Stomach (tissue), 9 donors: Measurements from ENCODE around the gene KLF15. TPM values are rescaled to one million over a fixed set of nuclear protein-coding genes. Genes with fewer than 3 reads are reported as not detected.
A peak's percentile ranks its signal among the peaks of the same experiment; 100 is the strongest.

ENCODE experiments used
- DNase-seq, 2 donors: peaks; one replicate each; pipeline versions ENCODE4 v3.0.0 to v3.0.0-alpha.2; 2013 to 2019
- H3K27ac ChIP-seq, 5 donors: fragments of 200-600 bp in 4 of 5; sonication (generic) in 4 of 5; one replicate each; pipeline ENCODE4 v1.5.1; 2013 to 2019; ENCODE audit warnings: mild to moderate bottlenecking in 1 of 5, moderate library complexity in 1 of 5
- H3K27me3 ChIP-seq, 3 donors: fragments of 200-600 bp; sonication (generic); one replicate each; pipeline ENCODE4 v1.5.1; 2017 to 2019; ENCODE audit warnings: mixed run types in 1 of 3
- H3K36me3 ChIP-seq, 4 donors: fragments of 200-600 bp; sonication (generic); 1 replicate in 3 of 4; 2 replicates in 1 of 4; pipeline ENCODE4 v1.5.1; 2016 to 2019
- H3K4me1 ChIP-seq, 4 donors: fragments of 200-600 bp; sonication (generic); one replicate each; pipeline ENCODE4 v1.5.1; 2016 to 2019
- H3K4me3 ChIP-seq, 4 donors: fragments of 200-600 bp; sonication (generic) in 3 of 4; one replicate each; pipeline ENCODE4 v1.5.1; 2016 to 2019; ENCODE audit warnings: mild to moderate bottlenecking in 1 of 4
- H3K9me3 ChIP-seq, 4 donors: fragments of 200-600 bp; sonication (generic); one replicate each; pipeline ENCODE4 v1.5.1; 2016 to 2019
- EP300 ChIP-seq: sonication (generic); formaldehyde crosslinking; IDR thresholded peaks from one replicate; pipeline ENCODE4 v1.6.1; 2017; ENCODE audit warnings: antibody characterized with exemption
- POLR2A ChIP-seq, 4 donors: fragments of 450-650 bp; IDR thresholded peaks; one replicate each; pipeline ENCODE4 v1.6.1; 2016; ENCODE audit warnings: antibody characterized with exemption in 4 of 4, control low read depth in 2 of 4, mild to moderate bottlenecking in 1 of 4, moderate library complexity in 1 of 4
- POLR2AphosphoS5 ChIP-seq, 3 donors: sonication (generic); formaldehyde crosslinking; IDR thresholded peaks; one replicate each; pipeline ENCODE4 v1.6.1; 2016; ENCODE audit warnings: antibody characterized with exemption in 3 of 3
- WGBS, 5 donors: extraction: QIAGEN DNeasy Blood & Tissue Kit in 3 of 5; methylation state at CpG; one replicate each; pipeline versions ENCODE4 v1.1.5 to v1.1.7; 2013 to 2018; 5-methylcytosine and 5-hydroxymethylcytosine counted together
- intact Hi-C: fragments of 100-400 bp; cut with DNase I; formaldehyde crosslinking; loops from one replicate; pipeline ENCODE4 v1.15.1; 2023; ENCODE audit warnings: low total_unique reads
- polyA plus RNA-seq, 3 donors: library from polyadenylated mRNA; stranded (reverse); fragments of 200-250 nt; gene quantifications; one replicate each; pipeline ENCODE4 v1.2.3, GENCODE V29; 2013
- total RNA-seq, 5 donors: library from RNA; depleted of rRNA; stranded (reverse); fragments of >200 nt; gene quantifications; one replicate each; pipeline versions ENCODE4 v1.1.0 to v1.2.3, GENCODE V29; 2014 to 2016
- TF ChIP-seq, protein P1 (sequence below), 7 experiments: fragments of 450-650 bp in 4 of 7; fragments of 200-600 bp in 3 of 7; sonication (generic) in 3 of 7; IDR thresholded peaks; one replicate each; pipeline ENCODE4 v1.5.1; 2016 to 2019; ENCODE audit warnings: antibody characterized with exemption in 7 of 7, control low read depth in 2 of 7, mild to moderate bottlenecking in 1 of 7
- donor health status: healthy with polysubstance abuse.
- donor health status: Bipolar disorder and iron deficiency.
- donor health status: healthy.

Gene KLF15
- total and polyA plus RNA-seq, 8 donors, result 4.6 to 82.9 (median 19.1) TPM

DNA sequence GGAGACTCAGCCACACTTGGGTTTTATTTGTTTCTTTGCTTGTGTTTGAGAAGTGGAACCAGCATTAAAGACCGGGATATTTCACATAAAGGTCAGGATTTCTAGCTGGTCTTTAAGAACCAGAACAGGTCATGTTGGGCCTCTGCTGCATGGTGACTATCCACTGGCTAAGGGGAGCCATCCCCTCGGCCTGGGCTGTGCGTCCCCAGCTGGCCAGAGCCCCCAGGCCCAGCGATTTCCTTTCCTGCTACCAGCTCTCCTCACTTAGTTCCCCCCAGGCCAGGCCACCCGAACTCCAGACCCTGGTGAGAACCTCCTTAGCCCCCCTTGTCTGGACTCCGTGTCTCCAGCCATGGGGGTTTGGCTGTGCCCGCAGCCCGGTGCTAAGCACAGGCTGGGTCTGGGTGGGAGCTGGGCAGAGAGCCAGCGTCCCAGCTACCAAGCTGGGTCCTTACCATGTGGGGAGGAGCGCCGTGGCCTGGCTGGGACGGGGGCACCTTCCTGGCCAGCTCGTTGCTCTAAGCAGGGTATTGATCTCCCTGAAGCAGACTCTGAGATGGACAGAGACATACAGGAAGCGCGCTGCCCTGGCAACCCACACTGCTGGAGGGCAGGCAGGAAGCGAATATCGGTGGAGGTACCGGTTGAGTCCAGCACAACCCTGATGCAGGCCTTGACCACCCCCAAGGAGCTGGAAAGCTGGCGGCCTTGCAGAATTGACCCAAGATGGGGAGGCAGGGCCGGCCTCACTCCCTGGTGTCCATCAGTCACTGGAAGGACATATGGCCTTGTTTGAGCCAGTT, 49.4 kb downstream of the KLF15 start:
- H3K4me3 ChIP-seq, result no peak overlapping the region
- H3K9me3 ChIP-seq, result peaks cover 0 to 15% (median 6%) of the 10 kb centered on the region in 4 donors
- H3K27me3 ChIP-seq, result no peaks in the 10 kb centered on the region
- TF ChIP-seq, protein P1, sequence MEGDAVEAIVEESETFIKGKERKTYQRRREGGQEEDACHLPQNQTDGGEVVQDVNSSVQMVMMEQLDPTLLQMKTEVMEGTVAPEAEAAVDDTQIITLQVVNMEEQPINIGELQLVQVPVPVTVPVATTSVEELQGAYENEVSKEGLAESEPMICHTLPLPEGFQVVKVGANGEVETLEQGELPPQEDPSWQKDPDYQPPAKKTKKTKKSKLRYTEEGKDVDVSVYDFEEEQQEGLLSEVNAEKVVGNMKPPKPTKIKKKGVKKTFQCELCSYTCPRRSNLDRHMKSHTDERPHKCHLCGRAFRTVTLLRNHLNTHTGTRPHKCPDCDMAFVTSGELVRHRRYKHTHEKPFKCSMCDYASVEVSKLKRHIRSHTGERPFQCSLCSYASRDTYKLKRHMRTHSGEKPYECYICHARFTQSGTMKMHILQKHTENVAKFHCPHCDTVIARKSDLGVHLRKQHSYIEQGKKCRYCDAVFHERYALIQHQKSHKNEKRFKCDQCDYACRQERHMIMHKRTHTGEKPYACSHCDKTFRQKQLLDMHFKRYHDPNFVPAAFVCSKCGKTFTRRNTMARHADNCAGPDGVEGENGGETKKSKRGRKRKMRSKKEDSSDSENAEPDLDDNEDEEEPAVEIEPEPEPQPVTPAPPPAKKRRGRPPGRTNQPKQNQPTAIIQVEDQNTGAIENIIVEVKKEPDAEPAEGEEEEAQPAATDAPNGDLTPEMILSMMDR (IDR thresholded peaks at IDR 0.05), result no peak
- TF ChIP-seq POLR2A (IDR thresholded peaks at IDR 0.05) (no peak), POLR2AphosphoS5 (IDR thresholded peaks at IDR 0.05) (no peak), EP300 (no peak)
- H3K4me1 ChIP-seq, result no peaks in the 10 kb centered on the region
- 87 to 91% (median 90%) methylated on average over 16 to 20 of the region's 20 CpGs for WGBS, 5 donors
- H3K36me3 ChIP-seq, result no peaks in the 10 kb centered on the region
- DNase-seq, result no peak
- intact Hi-C loops, result no loop called here
- H3K27ac ChIP-seq, result no peak overlapping the region

DNA sequence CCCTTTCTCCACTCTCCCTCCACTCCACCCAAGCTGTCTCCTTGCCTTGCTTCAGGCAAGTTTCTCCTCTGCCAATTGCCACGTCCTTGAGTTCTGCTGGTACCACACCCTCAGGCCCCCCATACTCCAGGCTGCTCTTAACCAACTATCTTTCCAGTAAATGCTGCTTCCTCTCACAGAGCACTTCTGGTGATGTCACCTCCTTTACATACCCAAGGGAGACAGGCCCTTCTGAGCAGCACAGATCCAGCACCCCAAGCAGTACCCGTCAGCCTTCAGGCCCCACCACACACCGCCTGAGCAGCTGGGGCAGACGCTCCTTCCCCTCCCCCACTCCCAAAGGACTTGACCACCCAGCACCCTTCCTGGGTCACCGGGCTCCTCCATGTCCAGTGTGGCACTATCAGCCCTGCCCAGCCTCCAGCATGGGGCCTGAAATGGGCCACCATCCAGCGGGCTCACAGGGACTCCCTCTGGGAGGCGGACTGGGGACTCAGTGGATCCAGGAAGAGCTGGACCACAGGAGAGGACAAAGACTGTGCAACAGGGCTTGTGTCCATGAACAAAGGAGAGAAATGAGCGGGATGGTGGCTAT, 50.2 kb downstream of the KLF15 start:
- WGBS, 5 donors, result 85 to 94% (median 92%) methylated on average over 7 to 8 of the region's 8 CpGs
- Histone ChIP-seq H3K9me3 (peaks cover 0 to 19% (median 6%) of the 10 kb centered on the region in 4 donors), H3K4me3 (no peak overlapping the region), H3K27me3 (no peaks in the 10 kb centered on the region), H3K36me3 (no peaks in the 10 kb centered on the region), H3K4me1 (no peaks in the 10 kb centered on the region), H3K27ac (no peak overlapping the region)
- no peak for TF ChIP-seq POLR2AphosphoS5 (IDR thresholded peaks at IDR 0.05)
- no peak for DNase-seq
- intact Hi-C loops, result no loop called here

DNA sequence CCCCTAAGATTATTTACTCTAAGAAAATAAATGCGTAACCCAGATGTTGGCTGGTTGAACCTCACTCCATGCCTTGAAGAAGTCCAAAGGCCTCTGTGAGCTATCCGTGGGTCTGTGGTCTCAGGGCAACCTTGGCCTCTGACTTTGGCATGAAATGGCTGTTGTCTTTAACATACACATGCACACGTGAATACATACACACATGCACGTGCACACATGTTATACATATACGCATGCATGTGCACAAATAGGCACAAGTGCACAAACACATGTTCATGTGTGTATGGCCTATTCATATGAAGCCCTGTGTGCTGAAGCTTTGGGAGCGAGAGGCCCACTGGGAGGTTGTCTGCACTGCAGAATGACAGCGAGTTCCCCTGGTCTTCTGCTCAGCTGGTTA, 50.8 kb downstream of the KLF15 start:
- no peaks in the 10 kb centered on the region for H3K36me3 ChIP-seq
- no peaks in the 10 kb centered on the region for H3K27me3 ChIP-seq
- peaks cover 0 to 3% (median 0%) of the 10 kb centered on the region in 4 donors for H3K4me1 ChIP-seq
- H3K9me3 ChIP-seq, result peaks cover 0 to 19% (median 6%) of the 10 kb centered on the region in 4 donors
- peak in 1 of 2 donors; percentile 0 for DNase-seq
- intact Hi-C loops, result no loop called here
- H3K4me3 ChIP-seq, result no peak overlapping the region
- TF ChIP-seq POLR2AphosphoS5 (IDR thresholded peaks at IDR 0.05) (no peak), POLR2A (IDR thresholded peaks at IDR 0.05) (no peak), EP300 (no peak)
- TF ChIP-seq, protein P1 (IDR thresholded peaks at IDR 0.05), result no peak
- 74 to 77% (median 75%) methylated on average over 7 of the region's 7 CpGs for WGBS, 5 donors
- no peak overlapping the region for H3K27ac ChIP-seq

DNA sequence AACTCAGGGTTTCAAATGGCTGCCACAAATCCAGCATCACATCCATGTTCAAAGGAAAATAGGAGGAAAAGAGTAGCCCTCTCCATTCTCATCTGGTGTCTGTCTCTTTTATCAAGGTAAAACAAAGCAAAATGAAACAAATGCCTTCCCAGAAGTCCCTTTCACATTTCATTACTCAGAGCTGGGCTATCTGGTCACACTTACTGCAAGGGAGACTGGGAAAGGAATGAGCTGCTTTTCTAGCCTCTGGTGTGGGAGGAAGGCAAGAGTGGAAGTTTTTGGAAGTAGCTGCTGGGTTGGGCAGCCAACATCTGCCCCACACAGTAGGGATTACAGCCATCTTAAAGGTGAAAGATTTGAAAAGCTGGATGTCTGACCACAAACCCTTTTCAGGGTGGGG, 51.8 kb downstream of the KLF15 start:
- intact Hi-C loops, result no loop called here
- DNase-seq, result no peak
- Histone ChIP-seq H3K27me3 (no peaks in the 10 kb centered on the region), H3K36me3 (no peaks in the 10 kb centered on the region), H3K27ac (no peak overlapping the region), H3K4me1 (peaks cover 0 to 8% (median 0%) of the 10 kb centered on the region in 4 donors), H3K4me3 (no peak overlapping the region), H3K9me3 (peaks cover 0 to 19% (median 4%) of the 10 kb centered on the region in 4 donors)
- TF ChIP-seq POLR2AphosphoS5 (IDR thresholded peaks at IDR 0.05) (no peak), EP300 (no peak), POLR2A (IDR thresholded peaks at IDR 0.05) (no peak)
- TF ChIP-seq, protein P1 (IDR thresholded peaks at IDR 0.05), result no peak
